Thoracic aorta (tissue), 2 donors: ENCODE results near the gene SNCA. TPM values are rescaled to one million over a fixed set of nuclear protein-coding genes. Genes with fewer than 3 reads are reported as not detected.

Source experiments
- ATAC-seq: fragments of 150-250 bp; one replicate; pipeline ENCODE4 v1.8.0; 2017; ENCODE audit warnings: low read depth; ENCODE audit not compliant: insufficient number of reproducible peaks, low FRiP score
- DNase-seq: peaks from one replicate; pipeline ENCODE4 v3.0.0-alpha.2; 2020; ENCODE audit warnings: low spot score
- H3K27ac ChIP-seq, 2 donors: fragments of 200-600 bp; sonication (generic); 1 replicate in 1 of 2; 2 replicates in 1 of 2; pipeline ENCODE4 v1.5.1; 2016; ENCODE audit warnings: mild to moderate bottlenecking in 2 of 2, moderate library complexity in 2 of 2
- H3K27me3 ChIP-seq: fragments of 200-600 bp; sonication (generic); replicated peaks from 2 replicates; pipeline ENCODE4 v1.6.0; 2016; ENCODE audit warnings: mild to moderate bottlenecking; ENCODE audit not compliant: insufficient read depth
- H3K36me3 ChIP-seq: fragments of 200-600 bp; sonication (generic); one replicate; pipeline ENCODE4 v1.5.1; 2016
- H3K4me1 ChIP-seq, 2 donors: fragments of 200-600 bp; sonication (generic); 1 replicate in 1 of 2; 2 replicates in 1 of 2; pipeline versions ENCODE4 v1.5.1 to v1.6.0; 2016; ENCODE audit warnings: low read depth in 2 of 2, mild to moderate bottlenecking in 1 of 2; ENCODE audit not compliant: control insufficient read depth in 1 of 2
- H3K4me3 ChIP-seq: fragments of 200-600 bp; sonication (generic); 2 replicates; pipeline ENCODE4 v1.5.1; 2016; ENCODE audit warnings: mild to moderate bottlenecking
- H3K9me3 ChIP-seq: fragments of 200-600 bp; sonication (generic); 2 replicates; pipeline ENCODE4 v1.5.1; 2016
- CTCF ChIP-seq: fragments of 200-600 bp; sonication (generic); IDR thresholded peaks from one replicate; pipeline ENCODE4 v1.5.1; 2019; ENCODE audit warnings: antibody characterized with exemption
- total RNA-seq, 2 donors: library from RNA; depleted of rRNA; stranded (reverse); fragments of >200 nt; gene quantifications; one replicate each; pipeline versions ENCODE4 v1.1.0 to v1.2.3, GENCODE V29; 2016

The SNCA gene
- total RNA-seq, 2 donors from 2014 or later: 1.5 to 14.3 TPM

GRCh38 chr4:89803915-89804314, 33.0 kb downstream of the SNCA start:
- TF ChIP-seq CTCF: no peak

GRCh38 chr4:89803036-89803435, 33.9 kb downstream of the SNCA start:
- H3K4me1 ChIP-seq: no peaks in the 10 kb centered on the region
- H3K27me3 ChIP-seq: no peaks in the 10 kb centered on the region
- H3K36me3 ChIP-seq: no peaks in the 10 kb centered on the region
- no peak for TF ChIP-seq CTCF
- no peak overlapping the region for H3K27ac ChIP-seq
- DNase-seq: no peak
- no peaks in the 10 kb centered on the region for H3K9me3 ChIP-seq
- no peak for ATAC-seq
- H3K4me3 ChIP-seq: no peak overlapping the region

More at GRCh38 chr4:89803915-89804314, 33.0 kb downstream of the SNCA start:
- no peaks in the 10 kb centered on the region for H3K36me3 ChIP-seq
- DNase-seq (no peak), ATAC-seq (no peak)
- no peaks in the 10 kb centered on the region for H3K27me3 ChIP-seq
- H3K4me3 ChIP-seq: no peak overlapping the region
- H3K27ac ChIP-seq: no peak overlapping the region
- no peaks in the 10 kb centered on the region for H3K9me3 ChIP-seq
- H3K4me1 ChIP-seq: no peaks in the 10 kb centered on the region

- no peaks in the 10 kb centered on the region for H3K27me3 ChIP-seq
- no peak for TF ChIP-seq CTCF
- no peak overlapping the region for H3K4me3 ChIP-seq
- ATAC-seq: no peak
- H3K36me3 ChIP-seq: no peaks in the 10 kb centered on the region
- no peaks in the 10 kb centered on the region for H3K4me1 ChIP-seq
- H3K9me3 ChIP-seq: no peaks in the 10 kb centered on the region
- H3K27ac ChIP-seq: no peak overlapping the region
- no peak for DNase-seq
These were observed 36.3 kb downstream of the SNCA start for GRCh38 chr4:89800527-89801103.

GRCh38 chr4:89800012-89800516, 36.9 kb downstream of the SNCA start:
- no peak overlapping the region for H3K27ac ChIP-seq
- H3K27me3 ChIP-seq: no peaks in the 10 kb centered on the region
- no peaks in the 10 kb centered on the region for H3K36me3 ChIP-seq
- ATAC-seq (no peak), DNase-seq (no peak)
- H3K4me3 ChIP-seq: no peak overlapping the region
- no peak for TF ChIP-seq CTCF
- H3K9me3 ChIP-seq: no peaks in the 10 kb centered on the region
- no peaks in the 10 kb centered on the region for H3K4me1 ChIP-seq

GRCh38 chr4:89799071-89799470, 37.9 kb downstream of the SNCA start:
- Histone ChIP-seq H3K4me3 (no peak overlapping the region), H3K9me3 (no peaks in the 10 kb centered on the region), H3K27me3 (no peaks in the 10 kb centered on the region), H3K4me1 (no peaks in the 10 kb centered on the region), H3K36me3 (no peaks in the 10 kb centered on the region), H3K27ac (no peak overlapping the region)
- ATAC-seq: no peak
- DNase-seq: no peak
- TF ChIP-seq CTCF: no peak
